Left ventricle myocardium superior (tissue), 1 donor: ENCODE measurements around the gene FBXO34. TPM values are rescaled to one million over a fixed set of nuclear protein-coding genes. Genes with fewer than 3 reads are reported as not detected.
"Not testable (repeated sequence)": the region's sequence is repeated elsewhere in the genome, so short reads cannot be mapped to it uniquely, and the experiment has no call there.

ENCODE experiments used
- ATAC-seq: fragments of 200-7000 bp; cut with Tn5 transposase; one replicate; pipeline ENCODE4 v1.9.1; 2020; ENCODE audit warnings: mild to moderate bottlenecking, moderate library complexity
- DNase-seq: peaks from one replicate; pipeline ENCODE4 v3.0.0-alpha.2; 2020
- intact Hi-C: fragments of 100-400 bp; cut with micrococcal nuclease; formaldehyde crosslinking; loops from one replicate; pipeline ENCODE4 v1.11.0; 2022
- total RNA-seq: library from RNA; stranded (reverse); fragmentation: NEBNext Ultra II Directional; extraction: Animal tissue kit (Norgen Biotek cat#: 25700); gene quantifications from one replicate; pipeline ENCODE4 v1.2.1, GENCODE V29; 2021
- donor health status: DM: no; HTN: yes; CAD: no; lungs with severe emphysema.

Gene FBXO34
- total RNA-seq, 1 donor from 2014 or later = 27.2 TPM

- intact Hi-C loops = no loop called here
- ATAC-seq (no peak), DNase-seq (no peak)
Observed at GRCh38 chr14:55333711-55334485, 62.7 kb downstream of the FBXO34 start.

GRCh38 chr14:55336162-55336561 lies 64.9 kb downstream of the FBXO34 start:
- ATAC-seq (no peak), DNase-seq (no peak)
- intact Hi-C loops = no loop called here

- intact Hi-C loops = no loop called here
- ATAC-seq (no peak), DNase-seq (no peak)
Observed at GRCh38 chr14:55336691-55337090, 65.5 kb downstream of the FBXO34 start.

- intact Hi-C loops = no loop called here
- DNase-seq = no peak
- ATAC-seq = peak; percentile 21
Observed at GRCh38 chr14:55339770-55340169, 68.5 kb downstream of the FBXO34 start.

- ATAC-seq (peak; percentile 40), DNase-seq (no peak)
- intact Hi-C loops = no loop called here
Observed at GRCh38 chr14:55340482-55340881, 69.3 kb downstream of the FBXO34 start.

GRCh38 chr14:55341781-55342180 lies 70.6 kb downstream of the FBXO34 start:
- DNase-seq (no peak), ATAC-seq (no peak)
- intact Hi-C loops = no loop called here

GRCh38 chr14:55344582-55345163 lies 73.5 kb downstream of the FBXO34 start:
- DNase-seq, ATAC-seq, intact Hi-C loops: not testable (repeated sequence)

- intact Hi-C loops = no loop called here
- ATAC-seq (no peak), DNase-seq (no peak)
Observed at GRCh38 chr14:55347040-55347439, 75.8 kb downstream of the FBXO34 start.

GRCh38 chr14:55347748-55348147 lies 76.5 kb downstream of the FBXO34 start:
- ATAC-seq = no peak
- intact Hi-C loops = no loop called here
- no peak for DNase-seq

- no peak for ATAC-seq
- no peak for DNase-seq
- intact Hi-C loops = no loop called here
Observed at GRCh38 chr14:55348766-55349453, 77.7 kb downstream of the FBXO34 start.

GRCh38 chr14:55349565-55349964 lies 78.3 kb downstream of the FBXO34 start:
- intact Hi-C loops = no loop called here
- DNase-seq = no peak
- no peak for ATAC-seq

- no peak for DNase-seq
- ATAC-seq = no peak
- intact Hi-C loops = no loop called here
Observed at GRCh38 chr14:55350461-55350860, 79.2 kb downstream of the FBXO34 start.

- DNase-seq (no peak), ATAC-seq (no peak)
- intact Hi-C loops = no loop called here
Observed at GRCh38 chr14:55351111-55351510, 79.9 kb downstream of the FBXO34 start.

- intact Hi-C loops = no loop called here
- DNase-seq = no peak
- no peak for ATAC-seq
Observed at GRCh38 chr14:55352201-55352600, 81.0 kb downstream of the FBXO34 start.

- intact Hi-C loops = no loop called here
- ATAC-seq = no peak
Observed at GRCh38 chr14:55353686-55354467, 82.7 kb downstream of the FBXO34 start.

GRCh38 chr14:55354500-55354899 lies 83.3 kb downstream of the FBXO34 start:
- intact Hi-C loops = no loop called here
- no peak for DNase-seq
- ATAC-seq = peak; percentile 79

More at GRCh38 chr14:55353686-55354467, 82.7 kb downstream of the FBXO34 start:
- no peak for DNase-seq

- DNase-seq (no peak), ATAC-seq (peak; percentile 76)
- intact Hi-C loops = no loop called here
Observed at GRCh38 chr14:55355922-55356321, 84.7 kb downstream of the FBXO34 start.

- intact Hi-C loops = no loop called here
- no peak for DNase-seq
- no peak for ATAC-seq
Observed at GRCh38 chr14:55356913-55357312, 85.7 kb downstream of the FBXO34 start.

- intact Hi-C loops = no loop called here
- DNase-seq = no peak
- no peak for ATAC-seq
Observed at GRCh38 chr14:55359307-55359706, 88.1 kb downstream of the FBXO34 start.

GRCh38 chr14:55361190-55361589 lies 90.0 kb downstream of the FBXO34 start:
- intact Hi-C loops = no loop called here
- no peak for DNase-seq
- no peak for ATAC-seq
